ENCODE measurements around the gene PSME1.

DNA sequence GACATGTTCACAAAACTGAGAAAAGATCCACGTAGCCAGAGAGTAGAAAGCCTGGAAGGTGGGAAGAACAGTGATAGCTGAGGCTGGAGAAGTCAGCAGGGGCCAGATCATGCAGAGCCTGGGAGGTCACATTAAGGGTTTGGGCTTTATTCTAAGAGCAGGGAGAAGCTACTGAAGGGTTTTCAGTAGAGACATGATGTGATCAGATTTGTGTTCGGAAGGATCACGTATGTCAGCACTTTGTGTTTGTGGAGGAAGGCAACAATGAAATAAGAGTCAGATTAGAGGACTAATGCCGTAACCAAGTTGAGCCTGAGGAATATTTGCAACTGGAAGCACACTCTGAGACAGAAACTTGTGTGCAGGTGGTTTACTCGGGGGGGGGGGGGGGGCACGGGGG, 46.1 kb upstream of the PSME1 start:
- TF ChIP-seq, protein P1, sequence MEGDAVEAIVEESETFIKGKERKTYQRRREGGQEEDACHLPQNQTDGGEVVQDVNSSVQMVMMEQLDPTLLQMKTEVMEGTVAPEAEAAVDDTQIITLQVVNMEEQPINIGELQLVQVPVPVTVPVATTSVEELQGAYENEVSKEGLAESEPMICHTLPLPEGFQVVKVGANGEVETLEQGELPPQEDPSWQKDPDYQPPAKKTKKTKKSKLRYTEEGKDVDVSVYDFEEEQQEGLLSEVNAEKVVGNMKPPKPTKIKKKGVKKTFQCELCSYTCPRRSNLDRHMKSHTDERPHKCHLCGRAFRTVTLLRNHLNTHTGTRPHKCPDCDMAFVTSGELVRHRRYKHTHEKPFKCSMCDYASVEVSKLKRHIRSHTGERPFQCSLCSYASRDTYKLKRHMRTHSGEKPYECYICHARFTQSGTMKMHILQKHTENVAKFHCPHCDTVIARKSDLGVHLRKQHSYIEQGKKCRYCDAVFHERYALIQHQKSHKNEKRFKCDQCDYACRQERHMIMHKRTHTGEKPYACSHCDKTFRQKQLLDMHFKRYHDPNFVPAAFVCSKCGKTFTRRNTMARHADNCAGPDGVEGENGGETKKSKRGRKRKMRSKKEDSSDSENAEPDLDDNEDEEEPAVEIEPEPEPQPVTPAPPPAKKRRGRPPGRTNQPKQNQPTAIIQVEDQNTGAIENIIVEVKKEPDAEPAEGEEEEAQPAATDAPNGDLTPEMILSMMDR (IDR thresholded peaks at IDR 0.05; ENCODE audit: insufficient read depth, low read length), result no peak
- no peak for TF ChIP-seq SPI1 (IDR thresholded peaks at IDR 0.05; ENCODE audit: borderline replicate concordance, low read depth)
